K562 (cell line): Measurements from ENCODE around the gene SKOR1. TPM values are rescaled to one million over a fixed set of nuclear protein-coding genes. Genes with fewer than 3 reads are reported as not detected.

ENCODE experiments used
- ATAC-seq: fragments of 200-7000 bp; cut with Tn5 transposase; 3 replicates; pipeline ENCODE4 v1.9.1; 2020; ENCODE audit warnings: moderate library complexity
- BruUV-seq: library from RNA; stranded (reverse); fragments of 400-500 nt; replicated peaks from 2 replicates; lab custom pipeline; 2021; lab: Mats Ljungman, UMichigan
- CTCF ChIA-PET: fragments of 300-600 bp; formaldehyde crosslinking; extraction: SDS; loops from one replicate; lab custom pipeline; 2021; ENCODE audit warnings: low intra/inter-chr PET ratio; lab: Yijun Ruan, JAX
- POLR2A ChIA-PET: fragments of 300-600, 350-650 bp; sonication (Branson Sonifier 250); formaldehyde crosslinking; extraction: SDS; loops from one replicate; lab custom pipeline; 2021; ENCODE audit warnings: antibody characterized with exemption, inconsistent platforms; lab: Yijun Ruan, JAX
- DNase-seq, 4 experiments: peaks; one replicate each; pipeline versions ENCODE4 v3.0.0 to v3.0.0-alpha.2; 2011 to 2018; ENCODE audit warnings: low spot score in 3 of 4, mixed read lengths in 3 of 4; ENCODE audit errors: extremely low read depth in 1 of 4
- FAIRE-seq: peaks from 2 replicates; lab custom pipeline; 2011; peaks lifted over from hg19 to GRCh38; lab: Jason Lieb, UNC
- H2AFZ ChIP-seq: 2 replicates; pipeline ENCODE4 v1.6.0; 2011; ENCODE audit warnings: low read depth, low read length, control low read depth, inconsistent platforms
- H3K27ac ChIP-seq: fragments of 200-600 bp; 3 replicates; pipeline ENCODE4 v1.8.0; 2011; ENCODE audit warnings: low read depth, mild to moderate bottlenecking, control low read depth, inconsistent platforms, low read length, moderate library complexity, mixed read lengths; ENCODE audit errors: extremely low read depth
- H3K27me3 ChIP-seq, 2 experiments: fragments of 300-600 bp in 1 of 2; 2 replicates in 1 of 2; 3 replicates in 1 of 2; pipeline versions ENCODE4 v1.6.0 to v1.8.0; 2011; ENCODE audit warnings: inconsistent platforms in 2 of 2, low read length in 2 of 2, mild to moderate bottlenecking in 1 of 2, mixed read lengths in 1 of 2, moderate library complexity in 1 of 2; ENCODE audit not compliant: control insufficient read depth in 2 of 2, insufficient read depth in 2 of 2
- H3K36me3 ChIP-seq: fragments of 300-600 bp; 3 replicates; pipeline ENCODE4 v1.8.0; 2011; ENCODE audit warnings: mild to moderate bottlenecking, low read length, inconsistent platforms; ENCODE audit not compliant: control insufficient read depth, insufficient read depth
- H3K4me1 ChIP-seq, 2 experiments: fragments of 200-600 bp in 1 of 2; replicated peaks in 1 of 2; 2 replicates in 1 of 2; 3 replicates in 1 of 2; pipeline versions ENCODE4 v1.5.1 to v1.8.0; 2011; ENCODE audit warnings: inconsistent platforms in 2 of 2, low read length in 2 of 2, mild to moderate bottlenecking in 1 of 2, mixed read lengths in 1 of 2, moderate library complexity in 1 of 2; ENCODE audit not compliant: control insufficient read depth in 2 of 2, insufficient read depth in 2 of 2
- H3K4me2 ChIP-seq: 2 replicates; pipeline ENCODE4 v1.6.1; 2011; ENCODE audit warnings: low read length, control low read depth, inconsistent platforms, mixed read lengths; ENCODE audit not compliant: insufficient read depth
- H3K4me3 ChIP-seq: fragments of 200-600 bp; sonication (generic), shearing (Covaris generic); 2 replicates; pipeline ENCODE4 v1.5.1; 2016; ENCODE audit warnings: control low read depth, inconsistent platforms
- H3K79me2 ChIP-seq: fragments of 200-600 bp; 3 replicates; pipeline ENCODE4 v1.8.0; 2011; ENCODE audit warnings: low read length, inconsistent platforms; ENCODE audit not compliant: control insufficient read depth, insufficient read depth
- H3K9ac ChIP-seq, 2 experiments: 2 replicates each; pipeline versions ENCODE4 v1.6.0 to v1.6.1; 2011; ENCODE audit warnings: low read depth in 2 of 2, low read length in 2 of 2, control low read depth in 1 of 2, inconsistent platforms in 1 of 2, mild to moderate bottlenecking in 1 of 2, mixed read lengths in 1 of 2; ENCODE audit not compliant: insufficient read depth in 1 of 2
- H3K9me1 ChIP-seq: one replicate; pipeline ENCODE4 v1.6.0; 2011; ENCODE audit warnings: inconsistent platforms, mild to moderate bottlenecking, low read length, moderate library complexity; ENCODE audit not compliant: control insufficient read depth, insufficient read depth
- H3K9me3 ChIP-seq: replicated peaks from 2 replicates; pipeline ENCODE4 v1.5.1; 2011; ENCODE audit warnings: low read depth, low read length, inconsistent platforms; ENCODE audit not compliant: control insufficient read depth, insufficient read depth
- H4K20me1 ChIP-seq: replicated peaks from 2 replicates; pipeline ENCODE4 v1.6.1; 2011; ENCODE audit warnings: low read length, inconsistent platforms, mixed read lengths; ENCODE audit not compliant: control insufficient read depth, insufficient read depth
- CTCF ChIP-seq, 3 experiments: IDR thresholded peaks in 2 of 3; conservative IDR thresholded peaks in 1 of 3; 2 replicates each; pipeline ENCODE4 v1.5.1; 2011 to 2012; ENCODE audit warnings: low read length in 3 of 3, mild to moderate bottlenecking in 3 of 3, control low read depth in 2 of 3, improper control_type of control experiment in 1 of 3, inconsistent platforms in 1 of 3, low read depth in 1 of 3, mixed read lengths in 1 of 3, moderate library complexity in 1 of 3; ENCODE audit not compliant: insufficient read depth in 2 of 3
- RAD21 ChIP-seq, 2 experiments: fragments of 250-450 bp in 1 of 2; fragments of 450-650 bp in 1 of 2; sonication (Bioruptor Pico) in 1 of 2; formaldehyde crosslinking in 1 of 2; IDR thresholded peaks in 1 of 2; conservative IDR thresholded peaks in 1 of 2; 2 replicates each; pipeline versions ENCODE4 v1.4.0 to v1.8.0; 2020 to 2022; ENCODE audit warnings: mild to moderate bottlenecking in 2 of 2, moderate library complexity in 1 of 2
- REST ChIP-seq, 2 experiments: fragments of 450-650 bp; formaldehyde crosslinking in 1 of 2; IDR thresholded peaks; 2 replicates each; pipeline versions ENCODE4 v1.4.0 to v1.6.1; 2014 to 2020; ENCODE audit warnings: mild to moderate bottlenecking in 2 of 2, borderline replicate concordance in 1 of 2, low read depth in 1 of 2
- WGBS: fragments of 100-300 bp; shearing (Covaris generic); methylation state at CpG from one replicate; pipeline ENCODE4 v1.1.6; 2016; ENCODE audit warnings: low coverage, mixed read lengths; ENCODE audit not compliant: insufficient coverage; ENCODE audit errors: missing lambda C conversion rate; 5-methylcytosine and 5-hydroxymethylcytosine counted together
- in situ Hi-C: fragments of 300-500 bp; cut with MboI; formaldehyde crosslinking; loops from 4 replicates; pipeline ENCODE4 v1.15.0; 2018; ENCODE audit warnings: inconsistent platforms, mixed read lengths
- intact Hi-C: fragments of 100-400 bp; cut with micrococcal nuclease; formaldehyde crosslinking; loops from 2 replicates; pipeline ENCODE4 v1.14.2; 2022
- polyA plus RNA-seq, 8 experiments: library from polyadenylated mRNA; depleted of rRNA in 4 of 8; stranded (reverse) in 5 of 8; unstranded in 3 of 8; fragments of >200 nt; fragmentation: Nextera tagmentation in 2 of 8; fragmentation: Illumina TruSeq in 1 of 8; extraction: Ambion mirVana in 2 of 8; extraction: Trizol in 1 of 8; gene quantifications; 2 replicates each; pipeline versions ENCODE4 v1.2.1 to v1.2.3, GENCODE V29; 2011 to 2014; ENCODE audit warnings: inconsistent platforms in 1 of 8, missing spikeins in 1 of 8
- total RNA-seq, 7 experiments: library from RNA; depleted of rRNA in 6 of 7; stranded (reverse); fragments of >200 nt in 6 of 7; fragmentation: Illumina TruSeq in 2 of 7; extraction: Trizol in 2 of 7; gene quantifications; 2 replicates each; pipeline versions ENCODE4 v1.2.1 to v1.2.3, GENCODE V29; 2011 to 2021; ENCODE audit warnings: low replicate concordance in 1 of 7
- TF ChIP-seq, protein P1 (sequence below): fragments of 450-650 bp; formaldehyde crosslinking; conservative IDR thresholded peaks from 2 replicates; pipeline ENCODE4 v1.4.0; 2022; ENCODE audit warnings: mild to moderate bottlenecking, missing genetic modification characterization

Gene SKOR1
- total and polyA plus RNA-seq, 9 of the 15 experiments (the other 6 are each of a cell fraction or from before 2014, with no cell fraction given) = 0.04 to 0.41 (median 0.09) TPM; not detected in 3

GRCh38 chr15:67832031-67832551 lies 6.8 kb downstream of the SKOR1 start:
- no peak overlapping the region; a peak in 1 of 4 replicates for H3K9ac ChIP-seq
- H3K4me3 ChIP-seq = no peak overlapping the region
- H4K20me1 ChIP-seq = no peaks in the 10 kb centered on the region; the same call in 1 of the 2 replicates
- ATAC-seq (0 out of 3 replicates have a peak, but pooled peaks have one; percentile 13), FAIRE-seq (peak; percentile 32), DNase-seq (peak in 1 of 4 experiments; percentile 35)
- intact Hi-C loops = loop anchor here (5.0 to 10.0 kb wide), 2 partner anchors 527 to 885 kb away; no protein-coding TSS in a partner anchor
- no TSS peak for BruUV-seq
- no peaks in the 10 kb centered on the region for H3K9me3 ChIP-seq
- H3K4me2 ChIP-seq = no peak overlapping the region
- H3K79me2 ChIP-seq = no peaks in the 10 kb centered on the region
- WGBS = 22% methylated on average over 8 of the region's 9 CpGs
- ChIA-PET CTCF (interaction anchor here (0.6 to 5.5 kb wide), 3 partner anchors 330 to 885 kb away, joined by 4 to 39 read pairs (median 13); no protein-coding TSS in a partner anchor), POLR2A (interaction anchor here (0.7 to 2.3 kb wide), 5 partner anchors 9 to 418 kb away, joined by 3 to 7 read pairs (median 3); no protein-coding TSS in a partner anchor)
- H3K27ac ChIP-seq = no peak overlapping the region
- in situ Hi-C loops = loop anchor here (10.0 kb wide), 1 partner anchor 897 kb away; no protein-coding TSS in a partner anchor
- no peaks in the 10 kb centered on the region for H3K36me3 ChIP-seq
- no peaks in the 10 kb centered on the region for H3K9me1 ChIP-seq
- no peak overlapping the region for H2AFZ ChIP-seq
- H3K4me1 ChIP-seq = peaks cover 0 to 31% of the 10 kb centered on the region in 2 experiments; a peak in 3 of 5 replicates
- H3K27me3 ChIP-seq = peaks cover 2 to 29% of the 10 kb centered on the region in 2 experiments; a peak in 4 of 5 replicates
- TF ChIP-seq RAD21 (CRISPR knock-in tag; conservative IDR thresholded peaks at IDR 0.05 in 1 of 2, IDR thresholded peaks at IDR 0.05 in 1 of 2) (peak; percentile 19 to 57; a peak in 2 of 4 replicates), REST (IDR thresholded peaks at IDR 0.05; ENCODE audit: borderline replicate concordance) (peak; percentile 51; the same call in 1 of the 2 replicates), REST (CRISPR knock-in tag; IDR thresholded peaks at IDR 0.05; ENCODE audit: low read depth) (no peak), CTCF (IDR thresholded peaks at IDR 0.05 in 2 of 3, conservative IDR thresholded peaks at IDR 0.05 in 1 of 3; ENCODE audit: insufficient read depth in 2 of 3, low read depth in 1 of 3, low read length in 3 of 3) (peak; percentile 31 to 54 (median 52); a peak in 4 of 6 replicates)
- TF ChIP-seq, protein P1, sequence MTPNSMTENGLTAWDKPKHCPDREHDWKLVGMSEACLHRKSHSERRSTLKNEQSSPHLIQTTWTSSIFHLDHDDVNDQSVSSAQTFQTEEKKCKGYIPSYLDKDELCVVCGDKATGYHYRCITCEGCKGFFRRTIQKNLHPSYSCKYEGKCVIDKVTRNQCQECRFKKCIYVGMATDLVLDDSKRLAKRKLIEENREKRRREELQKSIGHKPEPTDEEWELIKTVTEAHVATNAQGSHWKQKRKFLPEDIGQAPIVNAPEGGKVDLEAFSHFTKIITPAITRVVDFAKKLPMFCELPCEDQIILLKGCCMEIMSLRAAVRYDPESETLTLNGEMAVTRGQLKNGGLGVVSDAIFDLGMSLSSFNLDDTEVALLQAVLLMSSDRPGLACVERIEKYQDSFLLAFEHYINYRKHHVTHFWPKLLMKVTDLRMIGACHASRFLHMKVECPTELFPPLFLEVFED = no peak
